Upper lobe of left lung (tissue), 6 donors: ENCODE results near the gene MACROD2. TPM values are rescaled to one million over a fixed set of nuclear protein-coding genes. Genes with fewer than 3 reads are reported as not detected.

Experiments used
- ATAC-seq, 2 donors: fragments of 200-7000 bp; cut with Tn5 transposase; one replicate each; pipeline ENCODE4 v1.9.1; 2022; ENCODE audit warnings: mild to moderate bottlenecking in 2 of 2, moderate library complexity in 2 of 2; ENCODE audit not compliant: low FRiP score in 2 of 2
- DNase-seq, 2 donors: peaks; one replicate each; pipeline ENCODE4 v3.0.0-alpha.2; 2019 to 2020
- H3K27ac ChIP-seq, 4 donors: fragments of 200-600 bp; sonication (generic); one replicate each; pipeline ENCODE4 v1.5.1; 2016 to 2019
- H3K27me3 ChIP-seq, 4 donors: fragments of 200-600 bp; sonication (generic); one replicate each; pipeline ENCODE4 v1.5.1; 2017 to 2019
- H3K36me3 ChIP-seq, 4 donors: fragments of 200-600 bp; sonication (generic); one replicate each; pipeline ENCODE4 v1.5.1; 2016 to 2019
- H3K4me1 ChIP-seq, 4 donors: fragments of 200-600 bp; sonication (generic); one replicate each; pipeline ENCODE4 v1.5.1; 2018 to 2019
- H3K4me3 ChIP-seq, 4 donors: fragments of 200-600 bp; sonication (generic); one replicate each; pipeline ENCODE4 v1.5.1; 2017 to 2019; ENCODE audit warnings: mild to moderate bottlenecking in 2 of 4, moderate library complexity in 1 of 4
- H3K9me3 ChIP-seq, 4 donors: fragments of 200-600 bp; sonication (generic); one replicate each; pipeline ENCODE4 v1.5.1; 2018 to 2019
- CTCF ChIP-seq, 6 experiments: fragments of 450-650 bp in 4 of 6; fragments of 200-600 bp in 2 of 6; sonication (generic) in 2 of 6; IDR thresholded peaks; one replicate each; pipeline ENCODE4 v1.5.1; 2016 to 2019; ENCODE audit warnings: antibody characterized with exemption in 6 of 6
- EP300 ChIP-seq, 4 donors: sonication (generic); formaldehyde crosslinking; IDR thresholded peaks; one replicate each; pipeline ENCODE4 v1.5.1; 2017; ENCODE audit warnings: antibody characterized with exemption in 4 of 4, control low read depth in 2 of 4
- POLR2A ChIP-seq, 4 donors: fragments of 450-650 bp; IDR thresholded peaks; one replicate each; pipeline ENCODE4 v1.5.1; 2016 to 2017; ENCODE audit warnings: antibody characterized with exemption in 4 of 4, mild to moderate bottlenecking in 2 of 4
- POLR2AphosphoS5 ChIP-seq, 2 donors: sonication (generic); formaldehyde crosslinking; IDR thresholded peaks; one replicate each; pipeline ENCODE4 v1.5.1; 2017; ENCODE audit warnings: antibody characterized with exemption in 2 of 2
- WGBS, 2 donors: methylation state at CpG; one replicate each; pipeline ENCODE4 v1.1.5; 2017 to 2018; 5-methylcytosine and 5-hydroxymethylcytosine counted together
- total RNA-seq, 6 donors: library from RNA; depleted of rRNA in 4 of 6; stranded (reverse); fragments of >200 nt in 4 of 6; gene quantifications; one replicate each; pipeline versions ENCODE4 v1.1.0 to v1.2.1, GENCODE V29; 2016 to 2021
- donor health status: DM: no; HTN: no; CAD: no; lungs with moderate emphysema.
- donor health status: DM: no; HTN: yes; CAD: no; lungs with severe emphysema.

The MACROD2 gene
- total RNA-seq, 6 donors from 2014 or later: 20.7 to 84.3 (median 36.3) TPM

- no peak overlapping the region for H3K4me3 ChIP-seq
- H3K36me3 ChIP-seq: no peaks in the 10 kb centered on the region
- no peaks in the 10 kb centered on the region for H3K27me3 ChIP-seq
- WGBS, 2 donors: 86% methylated on average over 3 of the region's 3 CpGs
- ATAC-seq: no peak
- no peaks in the 10 kb centered on the region for H3K4me1 ChIP-seq
- TF ChIP-seq POLR2A (IDR thresholded peaks at IDR 0.05): no peak
- no peak for TF ChIP-seq CTCF (IDR thresholded peaks at IDR 0.05)
- TF ChIP-seq POLR2AphosphoS5 (IDR thresholded peaks at IDR 0.05): no peak
- no peak for TF ChIP-seq EP300 (IDR thresholded peaks at IDR 0.05)
- no peaks in the 10 kb centered on the region for H3K9me3 ChIP-seq
- DNase-seq: no peak
- no peak overlapping the region for H3K27ac ChIP-seq
Measured at GRCh38 chr20:15561070-15561569, 1565.8 kb downstream of the MACROD2 start.

GRCh38 chr20:15561707-15562404 lies 1566.5 kb downstream of the MACROD2 start:
- TF ChIP-seq POLR2A (IDR thresholded peaks at IDR 0.05): no peak
- no peak for TF ChIP-seq EP300 (IDR thresholded peaks at IDR 0.05)
- no peak for TF ChIP-seq POLR2AphosphoS5 (IDR thresholded peaks at IDR 0.05)
- no peak for TF ChIP-seq CTCF (IDR thresholded peaks at IDR 0.05)
- no peak overlapping the region for H3K4me3 ChIP-seq
- H3K27me3 ChIP-seq: no peaks in the 10 kb centered on the region
- H3K9me3 ChIP-seq: no peaks in the 10 kb centered on the region
- no peaks in the 10 kb centered on the region for H3K4me1 ChIP-seq
- DNase-seq: no peak
- WGBS, 2 donors: 80 to 84% methylated on average over 5 of the region's 5 CpGs
- H3K36me3 ChIP-seq: no peaks in the 10 kb centered on the region
- no peak for ATAC-seq
- no peak overlapping the region for H3K27ac ChIP-seq

- no peak for TF ChIP-seq CTCF (IDR thresholded peaks at IDR 0.05)
- no peak for TF ChIP-seq POLR2AphosphoS5 (IDR thresholded peaks at IDR 0.05)
- TF ChIP-seq EP300 (IDR thresholded peaks at IDR 0.05): no peak
- no peak for TF ChIP-seq POLR2A (IDR thresholded peaks at IDR 0.05)
- 65 to 86% methylated on average over 4 of the region's 4 CpGs for WGBS, 2 donors
Measured at GRCh38 chr20:15563836-15564235, 1568.5 kb downstream of the MACROD2 start.

GRCh38 chr20:15564981-15565380 lies 1569.7 kb downstream of the MACROD2 start:
- Histone ChIP-seq H3K4me1 (no peaks in the 10 kb centered on the region), H3K27me3 (no peaks in the 10 kb centered on the region), H3K4me3 (no peak overlapping the region), H3K36me3 (no peaks in the 10 kb centered on the region), H3K9me3 (no peaks in the 10 kb centered on the region), H3K27ac (no peak overlapping the region)
- ATAC-seq (no peak), DNase-seq (no peak)
- TF ChIP-seq POLR2AphosphoS5 (IDR thresholded peaks at IDR 0.05) (no peak), POLR2A (IDR thresholded peaks at IDR 0.05) (no peak), CTCF (IDR thresholded peaks at IDR 0.05) (no peak), EP300 (IDR thresholded peaks at IDR 0.05) (no peak)
- WGBS, 2 donors: 80 to 91% methylated on average over 3 of the region's 3 CpGs

More at GRCh38 chr20:15563836-15564235, 1568.5 kb downstream of the MACROD2 start:
- no peaks in the 10 kb centered on the region for H3K9me3 ChIP-seq
- H3K27ac ChIP-seq: no peak overlapping the region
- DNase-seq (no peak), ATAC-seq (no peak)
- H3K36me3 ChIP-seq: no peaks in the 10 kb centered on the region
- H3K27me3 ChIP-seq: no peaks in the 10 kb centered on the region
- H3K4me1 ChIP-seq: no peaks in the 10 kb centered on the region
- no peak overlapping the region for H3K4me3 ChIP-seq

- Histone ChIP-seq H3K27ac (no peak overlapping the region), H3K9me3 (no peaks in the 10 kb centered on the region), H3K36me3 (no peaks in the 10 kb centered on the region), H3K4me3 (no peak overlapping the region), H3K4me1 (no peaks in the 10 kb centered on the region), H3K27me3 (no peaks in the 10 kb centered on the region)
- 63 to 65% methylated on average over 2 of the region's 2 CpGs for WGBS, 2 donors
- DNase-seq (no peak), ATAC-seq (no peak)
- TF ChIP-seq CTCF (IDR thresholded peaks at IDR 0.05) (no peak), POLR2AphosphoS5 (IDR thresholded peaks at IDR 0.05) (no peak), EP300 (IDR thresholded peaks at IDR 0.05) (no peak), POLR2A (IDR thresholded peaks at IDR 0.05) (no peak)
Measured at GRCh38 chr20:15565786-15566185, 1570.5 kb downstream of the MACROD2 start.
